ENCODE measurements around the gene LPO.

GRCh38 chr17:58294034-58294433, 55.6 kb downstream of the LPO start:
- TF ChIP-seq CREB5 (CRISPR knock-in tag; IDR thresholded peaks at IDR 0.05; ENCODE audit: low read depth) (no peak), POU6F1 (CRISPR knock-in tag; IDR thresholded peaks at IDR 0.05; ENCODE audit: borderline replicate concordance, low read depth) (no peak), ARNTL (CRISPR knock-in tag; IDR thresholded peaks at IDR 0.05; ENCODE audit: borderline replicate concordance, low read depth) (no peak), PATZ1 (CRISPR knock-in tag; IDR thresholded peaks at IDR 0.05; ENCODE audit: borderline replicate concordance) (no peak), ISL1 (CRISPR knock-in tag; IDR thresholded peaks at IDR 0.05) (no peak), TSHZ2 (CRISPR knock-in tag; IDR thresholded peaks at IDR 0.05) (no peak), ZNF70 (CRISPR knock-in tag; IDR thresholded peaks at IDR 0.05) (no peak), OSR1 (CRISPR knock-in tag; IDR thresholded peaks at IDR 0.05) (no peak), RARB (CRISPR knock-in tag; IDR thresholded peaks at IDR 0.05) (no peak), SNAI2 (CRISPR knock-in tag; IDR thresholded peaks at IDR 0.05) (no peak)
